CD4-positive, alpha-beta T cell treated with Interleukin-21 for 1 hour (primary cell): ENCODE measurements around the gene SIDT1.
"Not testable (repeated sequence)": the region's sequence is repeated elsewhere in the genome, so short reads cannot be mapped to it uniquely, and the experiment has no call there.

Source experiments
- DNase-seq: peaks from one replicate; pipeline ENCODE4 v3.0.0-alpha.2; 2020

SIDT1 gene

GRCh38 chr3:113600418-113601182 is 68.2 kb downstream of the SIDT1 start:
- no peak for DNase-seq

- DNase-seq, result no peak
Observed at GRCh38 chr3:113601240-113601639, 68.9 kb downstream of the SIDT1 start.

GRCh38 chr3:113602256-113602655 is 69.9 kb downstream of the SIDT1 start:
- no peak for DNase-seq

- no peak for DNase-seq
Observed at GRCh38 chr3:113602836-113603235, 70.5 kb downstream of the SIDT1 start.

GRCh38 chr3:113606539-113607218 is 74.3 kb downstream of the SIDT1 start:
- peak; percentile 37 for DNase-seq

GRCh38 chr3:113607219-113607596 is 74.9 kb downstream of the SIDT1 start:
- no peak for DNase-seq

GRCh38 chr3:113614402-113614801 is 82.0 kb downstream of the SIDT1 start:
- DNase-seq, result no peak

GRCh38 chr3:113615976-113616375 is 83.6 kb downstream of the SIDT1 start:
- DNase-seq, result no peak

GRCh38 chr3:113617726-113618125 is 85.4 kb downstream of the SIDT1 start:
- no peak for DNase-seq

GRCh38 chr3:113620091-113620490 is 87.7 kb downstream of the SIDT1 start:
- no peak for DNase-seq

GRCh38 chr3:113623324-113623723 is 91.0 kb downstream of the SIDT1 start:
- DNase-seq, result no peak

GRCh38 chr3:113623811-113624210 is 91.5 kb downstream of the SIDT1 start:
- no peak for DNase-seq

GRCh38 chr3:113625834-113626233 is 93.5 kb downstream of the SIDT1 start:
- DNase-seq, result no peak

- DNase-seq, result peak; percentile 7
Observed at GRCh38 chr3:113626503-113627371, 94.4 kb downstream of the SIDT1 start.

GRCh38 chr3:113628316-113628715 is 96.0 kb downstream of the SIDT1 start:
- DNase-seq, result no peak

- DNase-seq, result no peak
Observed at GRCh38 chr3:113628788-113629187, 96.4 kb downstream of the SIDT1 start.

GRCh38 chr3:113629584-113630421 is 97.4 kb downstream of the SIDT1 start:
- no peak for DNase-seq

- DNase-seq, result no peak
Observed at GRCh38 chr3:113630956-113631542, 98.7 kb downstream of the SIDT1 start.

- DNase-seq, result no peak
Observed at GRCh38 chr3:113631573-113631972, 99.2 kb downstream of the SIDT1 start.

- no peak for DNase-seq
Observed at GRCh38 chr3:113634782-113635474, 102.6 kb downstream of the SIDT1 start.

- not testable (repeated sequence) for DNase-seq
Observed at GRCh38 chr3:113636034-113636433, 103.7 kb downstream of the SIDT1 start.

GRCh38 chr3:113637756-113638155 is 105.4 kb downstream of the SIDT1 start:
- no peak for DNase-seq
